NCI-H2171 (cell line): ENCODE results near the gene AQP2.

Source experiments
- DNase-seq: peaks from one replicate; lab custom pipeline; 2025; lab: John Stamatoyannopoulos, UW

Gene AQP2

DNA sequence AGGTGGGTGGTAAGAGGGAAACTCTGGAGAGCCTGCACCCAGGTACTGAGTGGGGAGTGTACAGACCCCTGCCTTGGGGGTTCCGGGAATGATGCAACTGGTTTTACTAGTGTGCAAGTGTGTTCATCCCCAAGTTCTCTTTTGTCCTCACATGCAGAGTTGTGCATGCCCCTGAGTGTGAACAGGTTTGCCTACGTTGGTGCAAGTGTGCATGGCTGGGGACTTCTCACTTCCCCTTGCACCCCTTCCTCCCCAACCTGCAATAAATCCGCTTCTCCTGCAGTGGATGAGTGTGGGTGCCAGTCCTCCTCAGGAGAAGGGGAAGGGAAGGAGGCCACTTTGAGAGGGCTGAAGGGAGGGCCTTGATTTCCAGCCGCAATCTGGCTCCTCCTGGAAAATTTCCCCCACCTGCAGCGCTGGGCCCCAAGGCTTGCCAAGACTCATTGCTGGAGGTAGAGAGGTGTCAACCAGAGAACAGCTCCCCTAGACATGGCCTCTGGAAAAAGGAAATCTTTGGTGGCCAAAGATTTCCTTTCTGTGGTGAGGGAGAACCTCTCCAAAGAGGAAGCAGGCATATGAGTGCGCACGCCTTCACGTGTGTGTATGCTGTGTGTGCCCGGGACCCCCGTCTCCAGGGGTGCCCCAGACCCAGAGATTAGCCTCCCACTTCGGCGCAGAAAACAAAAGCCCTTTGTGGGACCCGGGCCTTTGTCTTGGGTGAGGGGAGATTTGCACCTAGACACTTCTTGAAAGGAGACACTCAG is 5.5 kb downstream of the AQP2 start:
- DNase-seq: no peak

DNA sequence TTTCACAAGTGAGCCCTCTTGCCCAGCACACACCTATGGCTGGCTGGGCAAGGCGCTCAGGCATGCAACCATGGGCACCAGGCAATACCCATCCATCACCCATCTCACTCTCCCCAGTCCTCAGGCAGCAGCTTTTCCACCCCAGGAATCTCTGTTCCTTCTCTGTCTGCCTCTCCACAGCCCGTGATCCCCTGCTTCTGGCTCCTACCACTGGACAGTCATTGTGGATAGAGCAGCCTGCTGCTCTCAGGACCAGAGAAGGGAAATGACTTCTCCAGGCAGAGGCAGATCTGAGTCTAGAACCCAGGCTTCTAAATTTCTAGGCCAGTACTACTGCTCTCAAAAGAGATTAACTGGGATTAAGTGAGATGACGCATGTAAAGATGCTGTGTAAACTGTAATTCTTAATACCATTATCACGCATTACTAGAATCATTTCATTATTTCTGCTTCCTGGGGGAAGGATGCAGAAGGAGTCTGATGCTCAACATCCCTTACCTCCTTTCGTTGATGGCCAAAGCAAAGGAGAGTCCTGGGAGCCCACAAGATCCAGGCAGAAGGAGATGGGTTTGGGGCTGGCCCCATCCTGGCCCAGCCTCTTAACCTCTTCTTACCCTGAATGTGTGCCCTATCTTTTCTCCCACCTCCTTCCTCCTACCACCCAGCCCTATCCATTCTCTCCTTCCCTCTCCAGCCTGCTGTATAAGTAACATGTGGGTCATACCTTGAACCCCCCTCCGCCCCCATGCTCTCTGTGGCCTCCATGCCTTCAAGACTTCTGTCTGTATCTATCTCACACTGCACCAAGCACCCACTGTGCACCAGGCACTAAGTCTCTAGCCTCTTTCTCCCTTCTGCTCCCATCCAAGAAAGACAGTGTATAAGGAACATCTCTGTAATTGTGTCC is 6.4 kb downstream of the AQP2 start:
- DNase-seq: no peak

DNA sequence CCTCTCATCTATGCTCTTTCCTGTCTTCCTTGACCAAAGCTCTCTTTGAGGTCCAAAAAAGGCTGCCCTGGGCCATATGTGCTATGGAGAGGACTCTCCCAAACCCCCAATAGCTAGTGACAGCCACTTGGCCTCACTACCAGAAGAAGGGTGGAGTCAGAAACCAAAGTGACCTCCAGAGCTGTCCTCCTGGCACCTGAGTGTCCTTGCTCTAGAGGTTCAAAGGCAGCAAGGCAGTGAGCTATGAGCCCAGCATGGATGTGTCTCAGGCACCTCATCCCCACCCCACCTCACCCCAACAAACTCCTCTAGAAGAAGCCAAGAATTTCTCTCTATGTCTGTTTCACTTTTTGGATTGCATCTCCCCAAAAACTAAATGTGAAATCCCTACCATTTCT is 7.0 kb downstream of the AQP2 start:
- DNase-seq: no peak

DNA sequence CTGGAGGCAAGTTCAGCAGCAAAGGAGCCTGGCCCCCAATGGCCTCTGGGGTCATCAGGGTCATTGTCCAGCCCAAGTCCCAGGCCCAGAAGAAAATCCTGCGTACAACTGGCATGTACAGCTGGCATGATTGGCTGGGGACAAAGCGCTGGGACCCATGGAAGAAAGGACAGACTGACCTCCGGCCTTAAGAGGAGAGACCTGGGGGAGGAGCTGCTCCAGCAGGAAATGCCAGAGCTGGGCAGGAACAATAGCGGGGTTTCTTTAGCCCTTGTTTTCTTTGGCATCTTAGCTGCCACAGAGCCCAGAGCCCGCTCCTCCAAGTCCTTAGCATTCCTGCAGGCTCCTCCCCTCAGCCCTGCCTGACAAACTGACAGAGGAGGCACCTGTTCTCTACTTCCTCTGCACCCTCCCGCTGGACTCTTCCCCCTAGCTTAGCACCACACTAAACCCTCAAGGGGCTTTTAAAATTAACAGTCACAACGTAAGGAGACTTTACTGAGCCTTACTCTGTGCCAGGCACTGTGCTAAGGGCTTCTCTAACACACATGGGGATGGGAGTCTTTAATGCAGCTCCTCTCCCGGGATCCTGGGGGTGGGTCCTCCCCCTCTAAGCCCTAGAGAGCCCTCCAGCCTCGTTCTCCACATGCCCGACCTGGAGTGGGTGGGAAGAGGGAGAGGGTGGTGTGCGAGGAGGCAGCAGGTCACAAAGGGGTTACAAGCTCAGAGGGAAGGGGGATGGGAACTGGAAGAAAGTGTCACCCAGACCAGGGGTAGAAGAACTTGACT is 9.3 kb downstream of the AQP2 start:
- DNase-seq: no peak

DNA sequence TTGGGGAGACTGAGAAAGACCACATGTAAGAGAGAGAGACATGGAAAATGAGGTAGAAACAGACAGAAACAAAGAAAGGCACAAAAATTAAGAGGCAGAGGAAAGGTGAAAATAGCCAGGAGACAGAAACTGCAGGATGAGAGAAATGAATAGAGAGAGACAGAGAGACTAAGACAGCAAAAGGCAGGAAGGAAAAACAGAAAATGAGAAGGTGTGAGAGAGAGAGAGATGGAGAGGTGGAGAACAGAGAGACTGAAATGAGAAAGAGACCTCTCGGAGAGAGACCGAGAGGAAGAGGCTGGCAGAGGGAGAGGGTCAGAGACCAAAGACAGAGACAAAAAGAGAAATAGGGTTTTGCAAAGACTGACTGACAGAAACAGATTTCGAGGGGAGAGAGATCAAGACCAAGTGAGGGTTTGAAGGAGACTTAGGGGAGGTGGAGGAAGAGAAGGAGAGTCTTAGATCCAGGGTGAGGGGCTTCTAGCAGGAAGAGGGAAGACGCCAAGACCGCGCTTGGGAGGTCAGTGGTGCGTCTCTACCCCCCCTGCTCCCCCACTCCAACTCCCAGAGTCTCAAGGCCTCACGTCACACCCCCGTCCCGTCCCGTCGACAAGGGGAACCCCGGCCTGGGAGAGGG is 10.1 kb downstream of the AQP2 start:
- no peak for DNase-seq

DNA sequence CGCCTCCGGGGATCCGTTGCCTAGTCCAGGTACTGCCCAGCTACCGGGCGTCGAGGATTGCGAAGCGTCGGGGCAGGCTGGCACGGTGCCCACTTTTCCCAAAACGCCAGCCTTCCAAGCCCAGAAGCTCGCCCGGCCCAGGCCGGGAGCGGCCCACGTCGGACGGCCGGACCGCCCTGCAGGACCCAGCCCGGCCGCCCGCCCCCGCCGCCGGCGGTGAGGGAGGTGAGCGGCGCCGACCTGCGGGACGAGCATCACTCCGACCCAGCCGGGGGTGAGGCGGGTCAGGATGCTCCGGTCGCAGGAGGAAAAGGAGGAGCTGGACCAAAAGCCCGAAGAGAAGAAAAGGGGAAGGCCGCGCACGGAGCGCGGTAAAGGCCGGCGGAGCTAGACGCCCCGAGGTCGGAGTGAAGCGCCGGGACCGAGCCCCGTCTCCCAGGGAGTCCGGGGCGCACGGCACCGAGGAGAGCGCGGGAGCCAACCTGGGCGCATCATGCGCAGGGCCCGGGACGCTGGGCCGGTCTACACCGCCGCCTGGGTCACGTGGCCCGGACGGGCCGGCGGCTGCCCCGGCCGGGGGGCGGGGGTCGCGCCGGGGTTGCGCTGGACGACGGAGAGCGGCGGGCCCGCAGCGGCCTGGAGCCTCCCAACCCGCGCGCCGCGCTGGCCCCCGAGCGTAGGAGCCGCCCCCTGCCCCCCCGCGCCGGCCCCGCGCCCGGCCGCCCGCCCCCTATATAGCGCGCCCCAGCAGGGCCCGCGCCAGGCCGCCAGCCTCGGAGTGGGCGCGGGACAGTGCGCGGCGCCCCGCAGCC is 10.8 kb downstream of the AQP2 start, which contains the start of gene AQP5:
Gene AQP5, plus strand, starts transcription at position 762 of the 812 bp plus-strand sequence. CDS start 146 bp downstream, outside the sequence.
- no peak for DNase-seq

DNA sequence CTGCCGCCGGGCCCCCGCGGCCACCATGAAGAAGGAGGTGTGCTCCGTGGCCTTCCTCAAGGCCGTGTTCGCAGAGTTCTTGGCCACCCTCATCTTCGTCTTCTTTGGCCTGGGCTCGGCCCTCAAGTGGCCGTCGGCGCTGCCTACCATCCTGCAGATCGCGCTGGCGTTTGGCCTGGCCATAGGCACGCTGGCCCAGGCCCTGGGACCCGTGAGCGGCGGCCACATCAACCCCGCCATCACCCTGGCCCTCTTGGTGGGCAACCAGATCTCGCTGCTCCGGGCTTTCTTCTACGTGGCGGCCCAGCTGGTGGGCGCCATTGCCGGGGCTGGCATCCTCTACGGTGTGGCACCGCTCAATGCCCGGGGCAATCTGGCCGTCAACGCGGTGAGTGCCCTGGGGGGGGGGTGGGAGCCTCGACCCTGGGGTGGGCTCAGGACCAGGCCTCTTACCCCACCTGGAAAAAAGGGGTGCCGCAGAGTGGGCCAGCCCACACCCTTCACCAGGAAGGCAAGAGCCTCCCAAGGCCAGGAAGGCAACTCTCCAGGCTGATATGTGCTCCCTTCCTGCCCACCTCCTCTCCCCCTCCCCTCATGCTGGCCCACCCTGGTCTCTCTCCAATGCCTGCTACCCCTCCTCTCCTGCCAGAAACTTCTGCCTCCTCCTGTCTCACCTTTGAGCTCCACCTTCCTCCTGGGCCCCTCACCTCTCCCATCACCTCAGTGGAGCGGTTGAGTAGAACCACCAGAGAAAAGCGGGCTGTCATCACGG is 11.6 kb downstream of the AQP2 start:
- no peak for DNase-seq

DNA sequence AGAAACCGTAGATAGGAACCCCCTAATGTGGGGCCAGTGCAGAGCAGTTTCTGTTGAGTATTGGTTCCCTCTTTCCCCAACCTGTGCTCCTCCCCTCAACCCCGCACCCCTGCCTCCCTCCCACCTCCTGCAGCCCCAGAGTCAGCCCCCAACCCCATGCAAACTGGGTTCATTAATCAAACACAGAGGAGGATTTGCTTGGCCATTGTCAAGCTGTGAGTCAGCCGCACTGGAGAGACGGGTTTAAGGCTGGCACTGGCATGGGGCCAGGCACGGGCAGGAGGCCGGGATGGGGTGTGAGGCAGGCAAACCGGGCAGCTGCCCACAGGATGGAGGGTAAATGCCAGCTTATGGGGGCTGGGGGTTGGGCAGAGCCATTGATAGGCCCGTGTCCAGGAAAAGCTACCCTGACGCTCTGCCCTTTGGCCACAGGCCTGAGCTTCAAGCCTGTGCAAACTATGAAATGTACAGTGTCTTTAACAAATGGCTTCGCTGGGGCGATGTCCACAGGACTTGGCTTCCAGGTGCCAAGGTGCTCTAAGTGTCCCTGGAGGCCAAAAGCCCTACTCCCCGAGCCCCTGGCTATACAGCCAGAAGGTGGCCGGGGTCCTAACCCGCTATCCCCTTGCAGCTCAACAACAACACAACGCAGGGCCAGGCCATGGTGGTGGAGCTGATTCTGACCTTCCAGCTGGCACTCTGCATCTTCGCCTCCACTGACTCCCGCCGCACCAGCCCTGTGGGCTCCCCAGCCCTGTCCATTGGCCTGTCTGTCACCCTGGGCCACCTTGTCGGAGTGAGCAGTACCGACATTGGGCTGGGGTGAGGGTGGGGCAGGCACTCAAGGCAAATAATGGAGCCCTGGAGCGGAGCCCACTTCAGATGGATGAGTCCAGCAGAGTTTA is 12.6 kb downstream of the AQP2 start:
- no peak for DNase-seq

DNA sequence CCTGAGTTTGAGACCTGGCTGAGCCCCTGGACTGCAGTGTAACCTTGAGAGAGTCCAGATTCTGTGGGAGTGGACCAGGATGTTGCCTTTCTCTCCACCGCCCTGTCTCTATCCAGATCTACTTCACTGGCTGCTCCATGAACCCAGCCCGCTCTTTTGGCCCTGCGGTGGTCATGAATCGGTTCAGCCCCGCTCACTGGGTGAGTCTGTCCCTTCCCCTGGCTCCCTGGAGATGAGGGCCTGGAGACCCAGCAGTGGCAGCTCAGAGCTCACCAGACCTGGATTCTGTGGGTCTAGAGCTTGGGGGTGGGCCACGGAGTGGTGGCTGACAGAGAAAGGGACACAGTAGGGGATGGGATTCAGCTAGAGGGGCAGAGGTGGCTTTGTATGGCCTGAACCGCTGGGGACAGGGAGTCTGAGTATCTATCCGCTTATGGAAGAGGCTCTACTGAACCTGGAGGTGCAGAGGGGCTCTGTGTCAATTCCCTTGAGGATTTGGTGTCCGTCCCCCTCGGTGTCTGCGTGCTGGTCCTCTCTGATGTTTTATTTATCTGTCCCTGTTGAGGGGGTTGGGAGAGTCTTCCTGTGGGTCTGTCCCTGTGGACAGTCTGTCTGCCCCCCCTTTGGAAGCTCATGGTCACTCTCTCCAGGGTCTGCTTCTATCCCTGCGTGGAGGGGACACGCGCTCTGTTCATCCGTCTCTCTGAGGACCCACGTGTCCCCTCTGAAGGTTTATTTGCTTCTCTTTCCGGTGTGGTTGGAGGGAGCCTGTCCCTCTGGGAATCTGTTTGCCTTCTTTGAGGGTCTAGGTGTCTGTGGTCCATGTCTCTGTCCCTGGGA is 13.7 kb downstream of the AQP2 start:
- DNase-seq: no peak

DNA sequence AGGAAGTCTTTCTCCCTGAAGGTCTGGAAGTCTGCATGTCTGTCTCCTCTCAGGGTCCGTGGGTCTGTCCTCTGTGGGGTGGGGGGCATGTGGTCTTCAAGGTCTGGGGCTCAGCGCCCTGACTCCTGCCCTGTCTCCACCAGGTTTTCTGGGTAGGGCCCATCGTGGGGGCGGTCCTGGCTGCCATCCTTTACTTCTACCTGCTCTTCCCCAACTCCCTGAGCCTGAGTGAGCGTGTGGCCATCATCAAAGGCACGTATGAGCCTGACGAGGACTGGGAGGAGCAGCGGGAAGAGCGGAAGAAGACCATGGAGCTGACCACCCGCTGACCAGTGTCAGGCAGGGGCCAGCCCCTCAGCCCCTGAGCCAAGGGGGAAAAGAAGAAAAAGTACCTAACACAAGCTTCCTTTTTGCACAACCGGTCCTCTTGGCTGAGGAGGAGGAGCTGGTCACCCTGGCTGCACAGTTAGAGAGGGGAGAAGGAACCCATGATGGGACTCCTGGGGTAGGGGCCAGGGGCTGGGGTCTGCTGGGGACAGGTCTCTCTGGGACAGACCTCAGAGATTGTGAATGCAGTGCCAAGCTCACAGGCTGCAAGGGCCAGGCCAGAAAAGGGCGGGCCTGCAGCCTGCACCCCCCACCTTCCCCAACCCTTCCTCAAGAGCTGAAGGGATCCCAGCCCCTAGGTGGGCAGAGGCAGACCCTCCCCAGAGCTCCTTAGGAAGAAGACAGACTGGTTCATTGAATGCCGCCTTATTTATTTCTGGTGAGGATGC is 14.5 kb downstream of the AQP2 start:
- no peak for DNase-seq

DNA sequence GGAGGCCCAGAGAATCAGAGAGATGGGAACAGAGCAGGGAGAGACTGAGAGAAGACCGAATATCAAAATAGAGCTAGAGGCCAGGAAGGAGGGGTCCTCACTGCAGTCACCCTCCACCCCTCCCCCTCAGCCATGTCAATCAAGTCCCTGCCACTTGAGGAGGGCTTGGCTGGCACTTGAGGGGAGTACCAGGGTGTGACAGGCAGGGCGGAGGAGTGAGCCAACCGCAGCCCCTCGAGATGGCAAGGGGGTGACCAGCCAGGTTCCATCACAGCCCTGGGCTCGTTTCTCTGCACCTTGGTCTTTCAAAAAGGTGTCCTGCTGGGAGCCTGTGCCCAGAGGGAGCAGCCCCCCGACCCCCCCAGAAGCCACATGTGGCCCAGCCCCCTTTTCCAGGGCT is 15.3 kb downstream of the AQP2 start:
- DNase-seq: no peak

DNA sequence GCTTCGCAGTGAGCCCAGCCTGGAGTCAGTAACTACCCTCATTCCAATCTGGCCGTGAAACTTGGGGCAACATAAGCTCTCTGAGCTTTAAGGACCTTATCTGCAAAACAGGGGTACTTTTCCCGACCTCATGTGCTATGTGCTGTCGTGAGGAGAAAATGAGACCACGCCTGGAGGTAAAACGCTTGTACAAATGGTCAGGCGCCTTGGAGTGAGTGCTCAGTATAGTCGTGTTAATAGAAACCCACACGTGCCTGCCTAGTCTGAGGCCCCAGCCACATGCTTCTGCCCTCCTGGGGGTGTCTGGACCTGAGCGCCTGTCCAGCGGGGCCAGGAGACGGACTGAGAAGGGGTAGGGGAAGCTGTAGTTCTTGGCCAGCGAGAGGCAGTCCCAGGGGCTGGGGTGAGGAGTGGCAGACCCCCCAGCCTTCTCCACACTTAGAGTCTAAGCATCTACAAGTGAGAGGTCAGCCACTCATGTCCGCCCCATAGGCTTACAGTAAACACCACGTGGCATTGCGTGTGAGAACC is 16.0 kb downstream of the AQP2 start:
- no peak for DNase-seq

DNA sequence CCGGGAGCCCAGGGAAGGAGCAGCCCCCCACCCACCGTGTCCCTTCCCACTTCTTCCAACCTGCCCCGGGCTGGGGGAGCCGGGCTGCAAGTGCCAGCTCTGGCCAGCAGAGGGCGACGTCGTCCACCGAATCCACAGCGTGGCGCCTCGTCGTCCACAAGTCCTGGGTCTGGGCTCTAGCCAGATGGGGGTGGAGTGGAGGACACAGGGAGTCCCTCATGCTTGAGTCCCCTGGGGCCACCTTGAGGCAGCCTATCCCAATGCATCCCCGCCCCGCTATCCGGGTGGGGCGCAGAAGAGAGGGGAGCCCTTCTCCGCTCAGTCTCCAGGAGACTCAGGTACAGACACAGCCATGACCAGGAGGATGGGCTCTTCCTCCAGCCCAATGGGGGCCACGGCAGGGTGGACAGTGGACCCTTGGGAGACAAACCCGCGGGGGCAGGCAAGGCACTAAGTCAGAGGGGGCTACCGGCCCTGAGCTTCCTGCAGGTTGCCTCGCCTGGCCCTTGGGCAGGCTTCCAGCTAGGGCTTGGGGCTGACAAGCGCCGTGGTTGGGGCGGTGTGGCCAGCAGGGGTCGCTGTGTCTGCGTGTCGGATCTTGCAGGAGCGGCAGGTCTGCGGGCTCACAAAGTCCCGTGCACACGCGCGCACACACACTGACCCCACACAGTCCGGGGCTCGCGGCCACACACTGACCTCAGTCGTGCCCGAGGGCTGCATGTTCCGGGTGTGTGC is 16.7 kb downstream of the AQP2 start:
- peak; percentile 97 for DNase-seq

DNA sequence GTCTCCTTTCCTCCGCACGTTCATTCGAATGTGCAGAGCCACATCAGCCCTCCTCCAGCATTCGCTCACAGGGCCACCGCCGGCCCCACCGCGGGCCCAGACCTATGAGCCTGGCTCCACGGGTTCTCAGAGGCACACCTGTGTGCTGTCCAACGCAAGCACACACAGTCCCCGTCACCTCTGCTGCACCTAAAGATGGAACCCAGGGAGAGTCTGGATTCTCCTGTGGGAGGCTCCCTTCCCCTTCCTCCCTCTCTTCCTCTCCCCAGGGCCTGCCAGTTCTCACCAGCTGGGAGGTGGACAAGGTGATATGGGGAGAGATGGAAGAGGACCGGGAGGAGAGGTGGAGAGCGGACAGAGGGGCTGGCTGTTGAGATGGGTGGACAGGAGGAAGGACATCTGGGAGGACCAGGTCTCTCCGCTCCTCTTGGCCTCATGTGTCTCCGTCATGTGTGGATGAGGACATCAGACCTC is 17.3 kb downstream of the AQP2 start:
- no peak for DNase-seq

DNA sequence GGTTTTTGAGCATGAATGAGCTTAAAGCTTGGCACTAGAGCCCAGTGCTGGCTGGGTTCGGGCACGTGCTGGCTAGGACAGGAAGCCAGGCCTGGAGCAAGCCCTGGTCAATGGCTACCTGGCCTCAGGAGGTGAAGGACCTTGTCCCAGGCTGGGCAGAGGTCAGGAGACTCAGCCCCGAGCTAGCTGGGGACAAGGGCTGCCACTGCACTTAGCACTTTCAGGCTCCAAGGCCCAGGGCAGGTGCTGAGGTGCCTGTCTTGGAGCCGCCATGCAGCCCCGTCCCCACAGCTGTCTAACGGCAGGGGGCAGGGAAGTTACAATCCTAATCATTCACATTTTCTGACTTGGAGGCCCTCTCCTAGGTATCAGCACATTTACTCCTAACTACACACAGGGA is 17.9 kb downstream of the AQP2 start:
- DNase-seq: no peak

DNA sequence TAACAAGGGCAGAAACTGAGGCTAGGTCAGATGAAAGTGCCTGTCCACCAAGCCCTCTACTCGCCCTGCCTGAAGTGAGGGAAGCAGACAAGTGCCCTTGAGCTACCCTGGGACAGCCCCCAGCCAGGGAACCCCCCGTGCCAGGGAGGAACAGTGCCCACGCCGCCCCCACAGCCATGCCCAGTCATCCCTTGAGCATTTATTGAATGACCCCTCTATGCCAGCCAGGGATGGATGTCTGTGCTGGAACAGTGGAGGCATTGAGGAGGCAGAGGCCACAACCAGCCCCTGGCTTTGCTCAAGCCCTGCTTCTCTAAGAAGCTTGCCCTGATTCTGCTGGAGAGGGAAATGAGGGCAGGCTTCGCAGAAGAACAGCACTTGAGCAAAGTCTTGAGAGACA is 18.5 kb downstream of the AQP2 start:
- no peak for DNase-seq
